Epithelial cell of esophagus (primary cell): ENCODE data around the gene CISTR.
"Not testable (repeated sequence)": the region's sequence is repeated elsewhere in the genome, so short reads cannot be mapped to it uniquely, and the experiment has no call there.

ENCODE experiments used
- DNase-seq: peaks from one replicate; pipeline ENCODE4 v3.0.0; 2010; ENCODE audit warnings: low read depth
- H3K4me3 ChIP-seq: 2 replicates; pipeline ENCODE4 v1.5.1; 2011; ENCODE audit warnings: mild to moderate bottlenecking, low read length, control low read depth
- CTCF ChIP-seq: IDR thresholded peaks from 2 replicates; pipeline ENCODE4 v1.5.1; 2011; ENCODE audit warnings: low read depth, mild to moderate bottlenecking, low read length, control low read depth, inconsistent platforms; ENCODE audit not compliant: insufficient read depth; ENCODE audit errors: missing control alignments

CISTR gene

GRCh38 chr12:53720946-53721345 is 30.8 kb downstream of the CISTR start:
- no peak overlapping the region for H3K4me3 ChIP-seq
- no peak for DNase-seq
- no peak for TF ChIP-seq CTCF

GRCh38 chr12:53719649-53720048 is 32.1 kb downstream of the CISTR start:
- peak; percentile 17 for DNase-seq
- no peak for TF ChIP-seq CTCF
- H3K4me3 ChIP-seq: no peak overlapping the region

- H3K4me3 ChIP-seq, DNase-seq: not testable (repeated sequence)
Measured at GRCh38 chr12:53718567-53718966, 33.2 kb downstream of the CISTR start.

GRCh38 chr12:53717319-53717718 is 34.5 kb downstream of the CISTR start:
- no peak for DNase-seq
- TF ChIP-seq CTCF: no peak
- no peak overlapping the region for H3K4me3 ChIP-seq

GRCh38 chr12:53714004-53714403 is 37.8 kb downstream of the CISTR start:
- no peak overlapping the region for H3K4me3 ChIP-seq
- TF ChIP-seq CTCF: no peak
- no peak for DNase-seq

- no peak overlapping the region for H3K4me3 ChIP-seq
- no peak for TF ChIP-seq CTCF
- no peak for DNase-seq
Measured at GRCh38 chr12:53713516-53713915, 38.3 kb downstream of the CISTR start.

GRCh38 chr12:53712059-53712643 is 39.6 kb downstream of the CISTR start:
- no peak for TF ChIP-seq CTCF
- DNase-seq: no peak

GRCh38 chr12:53710091-53710490 is 41.7 kb downstream of the CISTR start:
- no peak overlapping the region for H3K4me3 ChIP-seq
- no peak for TF ChIP-seq CTCF
- DNase-seq: no peak

More at GRCh38 chr12:53712059-53712643, 39.6 kb downstream of the CISTR start:
- H3K4me3 ChIP-seq: no peak overlapping the region
